GM10847 (cell line): Measurements from ENCODE around the gene FXR2.

Source experiments
- POLR2A ChIP-seq: IDR thresholded peaks from 2 replicates; pipeline ENCODE4 v1.6.1; 2011; ENCODE audit not compliant: insufficient read length; ENCODE audit errors: extremely low read depth

The FXR2 gene

GRCh38 chr17:7610641-7611040, 4.1 kb downstream of the FXR2 start:
- TF ChIP-seq POLR2A: no peak

GRCh38 chr17:7606280-7606679, 8.4 kb downstream of the FXR2 start:
- TF ChIP-seq POLR2A: no peak

DNA sequence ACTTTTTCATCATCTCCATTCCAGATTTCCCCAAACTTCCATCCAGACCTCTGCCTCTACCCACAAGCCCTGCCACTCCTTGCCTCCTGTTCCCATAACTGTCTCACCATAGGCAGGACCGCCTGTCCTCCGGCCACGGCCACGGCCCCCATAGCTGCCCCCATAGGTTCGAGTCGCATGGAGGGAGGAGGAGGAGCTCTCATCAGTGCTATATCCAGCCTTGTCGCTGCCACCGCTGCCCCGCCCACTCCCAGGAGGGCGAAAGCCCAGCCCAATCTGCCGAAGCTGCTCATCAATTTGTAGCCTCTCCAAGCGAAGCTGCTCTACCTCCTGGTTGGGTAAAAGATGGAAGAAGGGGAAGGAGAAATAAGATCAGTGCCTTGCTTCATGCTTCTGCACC, 21.4 kb downstream of the FXR2 start:
- no peak for TF ChIP-seq POLR2A

- TF ChIP-seq POLR2A: no peak
These were observed 22.2 kb downstream of the FXR2 start for GRCh38 chr17:7592422-7593021.

DNA sequence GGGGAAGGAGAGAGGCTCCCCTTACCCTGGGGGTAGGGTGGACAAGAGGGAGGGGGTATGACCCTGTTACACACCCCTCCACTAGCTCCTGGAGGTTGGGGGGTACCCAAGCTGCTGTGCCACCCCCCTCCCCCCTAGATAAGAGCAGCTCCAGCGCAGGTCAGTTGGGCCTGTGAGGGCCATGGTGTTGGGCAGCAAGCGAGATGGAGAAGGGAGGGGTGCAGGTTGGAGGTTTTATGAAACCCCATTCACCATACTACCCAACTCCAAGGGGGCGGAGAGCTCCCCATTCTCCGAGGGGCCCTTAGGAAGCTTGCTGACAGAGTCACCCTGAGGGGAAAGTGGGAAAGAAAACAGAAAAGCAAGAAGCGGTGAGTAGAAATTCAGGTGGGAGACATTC, 23.1 kb downstream of the FXR2 start:
- no peak for TF ChIP-seq POLR2A

GRCh38 chr17:7590743-7591142, 24.0 kb downstream of the FXR2 start:
- TF ChIP-seq POLR2A: no peak

- TF ChIP-seq POLR2A: no peak
These were observed 24.6 kb downstream of the FXR2 start, which contains the start of gene SOX15 for GRCh38 chr17:7589891-7590691. SOX15 (minus strand) TSS chr17:7590094; CDS start chr17:7589676, 418 bp downstream.

DNA sequence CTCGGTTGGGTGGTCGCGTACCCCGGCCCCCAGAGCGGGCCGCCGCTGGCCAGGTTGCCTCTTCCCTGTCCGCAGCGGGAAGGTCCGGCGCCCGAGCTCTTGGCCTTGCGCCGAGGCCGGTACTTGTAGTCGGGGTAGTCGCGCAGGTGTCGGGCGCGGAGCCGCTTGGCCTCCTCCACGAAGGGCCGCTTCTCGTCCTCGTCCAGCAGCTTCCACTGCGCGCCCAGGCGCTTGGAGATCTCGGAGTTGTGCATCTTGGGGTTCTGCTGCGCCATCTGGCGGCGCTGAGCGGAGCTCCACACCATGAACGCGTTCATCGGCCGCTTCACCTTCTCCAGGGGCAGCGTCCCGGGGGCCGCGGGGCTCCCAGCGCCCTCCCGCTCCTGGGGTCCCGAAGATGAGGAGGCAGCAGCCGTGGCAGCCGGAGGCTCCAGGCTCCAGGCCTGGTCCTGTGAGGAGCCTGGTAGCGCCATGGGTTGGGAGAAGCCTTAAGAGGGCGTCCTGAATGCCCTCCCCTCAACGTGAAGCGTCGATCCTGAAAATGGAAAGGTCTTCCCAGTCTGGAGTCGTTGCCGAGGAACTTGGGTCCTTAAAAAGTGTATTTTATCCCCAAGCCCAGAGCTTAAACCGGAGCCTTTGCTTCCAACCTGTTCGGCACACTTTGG, 25.4 kb downstream of the FXR2 start:
- TF ChIP-seq POLR2A: no peak

GRCh38 chr17:7588553-7589203, 26.0 kb downstream of the FXR2 start:
- no peak for TF ChIP-seq POLR2A

- no peak for TF ChIP-seq POLR2A
These were observed 27.1 kb downstream of the FXR2 start for GRCh38 chr17:7587420-7588151.

- no peak for TF ChIP-seq POLR2A
These were observed 27.9 kb downstream of the FXR2 start for GRCh38 chr17:7586673-7587419.

- peak; percentile 77 for TF ChIP-seq POLR2A
These were observed 31.2 kb downstream of the FXR2 start, which contains the start of gene MPDU1 for GRCh38 chr17:7583253-7584109. MPDU1 (plus strand) TSS chr17:7583852; CDS start chr17:7583863, 11 bp downstream.

DNA sequence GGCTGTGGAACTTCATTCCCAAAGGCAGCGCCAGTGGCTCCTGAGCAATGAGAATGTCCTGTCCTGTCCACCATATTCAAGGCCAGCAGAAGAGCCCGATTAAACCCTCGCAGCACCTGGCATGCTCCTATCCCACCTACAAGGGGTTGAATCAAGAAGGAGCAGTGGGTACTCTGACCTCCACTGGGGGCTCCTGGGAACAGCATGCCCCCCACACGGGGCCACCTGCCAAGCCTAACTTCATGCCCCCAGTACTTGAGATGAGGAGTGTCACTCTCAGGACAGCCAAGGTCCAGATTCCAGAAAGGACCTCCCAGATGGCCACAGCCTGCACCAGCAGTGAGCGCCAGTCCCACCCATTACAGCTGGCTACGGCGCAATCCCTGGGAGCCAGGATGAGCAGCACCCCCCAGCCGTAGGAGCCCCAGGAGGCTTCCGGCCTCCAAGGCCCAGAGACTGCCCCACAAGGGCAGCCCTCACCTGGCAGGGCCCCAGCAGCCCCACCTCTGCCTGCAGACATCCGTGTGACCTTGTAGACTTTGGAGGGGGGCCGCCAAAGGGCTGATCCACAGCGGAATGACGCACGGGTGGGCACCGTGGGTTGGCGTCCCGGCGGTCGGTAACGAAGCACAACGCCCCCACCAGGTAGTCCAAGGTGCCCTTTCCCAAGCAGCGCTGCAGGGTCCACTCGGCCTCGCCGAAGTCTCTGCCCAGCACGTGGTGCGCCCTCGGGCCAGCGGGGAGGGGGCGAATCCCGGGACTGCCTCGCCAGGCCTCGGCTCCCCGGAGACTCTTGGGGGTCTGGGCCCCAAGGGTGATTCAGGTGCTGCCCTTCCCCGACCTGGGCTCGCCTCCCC, 32.1 kb downstream of the FXR2 start:
- no peak for TF ChIP-seq POLR2A
